ENCODE results near the gene SLC35G6. TPM values are rescaled to one million over a fixed set of nuclear protein-coding genes. Genes with fewer than 3 reads are reported as not detected.
"Not testable (repeated sequence)": the region's sequence is repeated elsewhere in the genome, so short reads cannot be mapped to it uniquely, and the experiment has no call there.

Gene SLC35G6
- total RNA-seq, 6 experiments from 2014 or later, result not detected

GRCh38 chr17:7468290-7468689, 13.0 kb upstream of the SLC35G6 start:
- Mint-ChIP-seq H3K4me3 (no peak overlapping the region), H3K9me3 (no peaks in the 10 kb centered on the region), H3K27me3 (ENCODE audit: insufficient read depth) (peaks cover 2% of the 10 kb centered on the region), H3K4me1 (ENCODE audit: low read depth) (peaks cover 11% of the 10 kb centered on the region), H3K27ac (peak overlapping the region; percentile 3; the same call in 1 of the 2 replicates), H3K36me3 (ENCODE audit: low read depth) (peaks cover 4% of the 10 kb centered on the region; the same call in 1 of the 2 replicates)
- DNase-seq, result no peak
- no peak for TF ChIP-seq CTCF (IDR thresholded peaks at IDR 0.05)

- Mint-ChIP-seq H3K9me3 (no peaks in the 10 kb centered on the region), H3K27me3 (ENCODE audit: insufficient read depth) (no peaks in the 10 kb centered on the region; the same call in none of the 2 replicates), H3K4me1 (ENCODE audit: low read depth) (peaks cover 11% of the 10 kb centered on the region), H3K36me3 (ENCODE audit: low read depth) (peaks cover 4% of the 10 kb centered on the region; the same call in 1 of the 2 replicates), H3K27ac (peak overlapping the region; percentile 3; the same call in 1 of the 2 replicates), H3K4me3 (no peak overlapping the region)
- TF ChIP-seq CTCF (IDR thresholded peaks at IDR 0.05), result no peak
- DNase-seq, result no peak
Measured at GRCh38 chr17:7468804-7469389, 12.3 kb upstream of the SLC35G6 start.

GRCh38 chr17:7469843-7470242, 11.4 kb upstream of the SLC35G6 start:
- H3K4me3 Mint-ChIP-seq, result not testable (repeated sequence)

GRCh38 chr17:7470457-7470973, 10.7 kb upstream of the SLC35G6 start:
- H3K27me3 Mint-ChIP-seq (ENCODE audit: insufficient read depth); H3K4me3 Mint-ChIP-seq; DNase-seq; H3K36me3 Mint-ChIP-seq (ENCODE audit: low read depth); H3K27ac Mint-ChIP-seq; H3K9me3 Mint-ChIP-seq: not testable (repeated sequence)
- H3K4me1 Mint-ChIP-seq (ENCODE audit: low read depth), result peaks cover 12% of the 10 kb centered on the region

More at GRCh38 chr17:7469843-7470242, 11.4 kb upstream of the SLC35G6 start:
- DNase-seq; H3K27me3 Mint-ChIP-seq (ENCODE audit: insufficient read depth); H3K27ac Mint-ChIP-seq; H3K36me3 Mint-ChIP-seq (ENCODE audit: low read depth); H3K9me3 Mint-ChIP-seq: not testable (repeated sequence)
- H3K4me1 Mint-ChIP-seq (ENCODE audit: low read depth), result peaks cover 11% of the 10 kb centered on the region

- peaks cover 8% of the 10 kb centered on the region for H3K36me3 Mint-ChIP-seq (ENCODE audit: low read depth)
- H3K4me1 Mint-ChIP-seq (ENCODE audit: low read depth), result peaks cover 20% of the 10 kb centered on the region
- H3K9me3 Mint-ChIP-seq, result no peaks in the 10 kb centered on the region
- no peak overlapping the region; the same call in 1 of the 2 replicates for H3K27ac Mint-ChIP-seq
- no peak for TF ChIP-seq CTCF (IDR thresholded peaks at IDR 0.05)
- H3K4me3 Mint-ChIP-seq, result no peak overlapping the region
- DNase-seq, result no peak
- H3K27me3 Mint-ChIP-seq (ENCODE audit: insufficient read depth), result peaks cover 6% of the 10 kb centered on the region
Measured at GRCh38 chr17:7471729-7472128, 9.5 kb upstream of the SLC35G6 start.

- H3K4me1 Mint-ChIP-seq (ENCODE audit: low read depth), result peaks cover 33% of the 10 kb centered on the region
- DNase-seq; H3K9me3 Mint-ChIP-seq; H3K36me3 Mint-ChIP-seq (ENCODE audit: low read depth); H3K27ac Mint-ChIP-seq; H3K4me3 Mint-ChIP-seq; H3K27me3 Mint-ChIP-seq (ENCODE audit: insufficient read depth): not testable (repeated sequence)
Measured at GRCh38 chr17:7474767-7475166, 6.5 kb upstream of the SLC35G6 start.

- Mint-ChIP-seq H3K9me3 (no peaks in the 10 kb centered on the region), H3K27ac (peak overlapping the region; percentile 96), H3K4me1 (ENCODE audit: low read depth) (peaks cover 45% of the 10 kb centered on the region), H3K36me3 (ENCODE audit: low read depth) (peaks cover 8% of the 10 kb centered on the region), H3K4me3 (peak overlapping the region; percentile 96), H3K27me3 (ENCODE audit: insufficient read depth) (peaks cover 6% of the 10 kb centered on the region)
- DNase-seq, result peak; percentile 35
- TF ChIP-seq CTCF (IDR thresholded peaks at IDR 0.05), result no peak
Measured at GRCh38 chr17:7475764-7476422, 5.4 kb upstream of the SLC35G6 start.
